ENCODE measurements around the gene GNL3.

GNL3 gene, protein sequence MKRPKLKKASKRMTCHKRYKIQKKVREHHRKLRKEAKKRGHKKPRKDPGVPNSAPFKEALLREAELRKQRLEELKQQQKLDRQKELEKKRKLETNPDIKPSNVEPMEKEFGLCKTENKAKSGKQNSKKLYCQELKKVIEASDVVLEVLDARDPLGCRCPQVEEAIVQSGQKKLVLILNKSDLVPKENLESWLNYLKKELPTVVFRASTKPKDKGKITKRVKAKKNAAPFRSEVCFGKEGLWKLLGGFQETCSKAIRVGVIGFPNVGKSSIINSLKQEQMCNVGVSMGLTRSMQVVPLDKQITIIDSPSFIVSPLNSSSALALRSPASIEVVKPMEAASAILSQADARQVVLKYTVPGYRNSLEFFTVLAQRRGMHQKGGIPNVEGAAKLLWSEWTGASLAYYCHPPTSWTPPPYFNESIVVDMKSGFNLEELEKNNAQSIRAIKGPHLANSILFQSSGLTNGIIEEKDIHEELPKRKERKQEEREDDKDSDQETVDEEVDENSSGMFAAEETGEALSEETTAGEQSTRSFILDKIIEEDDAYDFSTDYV

DNA sequence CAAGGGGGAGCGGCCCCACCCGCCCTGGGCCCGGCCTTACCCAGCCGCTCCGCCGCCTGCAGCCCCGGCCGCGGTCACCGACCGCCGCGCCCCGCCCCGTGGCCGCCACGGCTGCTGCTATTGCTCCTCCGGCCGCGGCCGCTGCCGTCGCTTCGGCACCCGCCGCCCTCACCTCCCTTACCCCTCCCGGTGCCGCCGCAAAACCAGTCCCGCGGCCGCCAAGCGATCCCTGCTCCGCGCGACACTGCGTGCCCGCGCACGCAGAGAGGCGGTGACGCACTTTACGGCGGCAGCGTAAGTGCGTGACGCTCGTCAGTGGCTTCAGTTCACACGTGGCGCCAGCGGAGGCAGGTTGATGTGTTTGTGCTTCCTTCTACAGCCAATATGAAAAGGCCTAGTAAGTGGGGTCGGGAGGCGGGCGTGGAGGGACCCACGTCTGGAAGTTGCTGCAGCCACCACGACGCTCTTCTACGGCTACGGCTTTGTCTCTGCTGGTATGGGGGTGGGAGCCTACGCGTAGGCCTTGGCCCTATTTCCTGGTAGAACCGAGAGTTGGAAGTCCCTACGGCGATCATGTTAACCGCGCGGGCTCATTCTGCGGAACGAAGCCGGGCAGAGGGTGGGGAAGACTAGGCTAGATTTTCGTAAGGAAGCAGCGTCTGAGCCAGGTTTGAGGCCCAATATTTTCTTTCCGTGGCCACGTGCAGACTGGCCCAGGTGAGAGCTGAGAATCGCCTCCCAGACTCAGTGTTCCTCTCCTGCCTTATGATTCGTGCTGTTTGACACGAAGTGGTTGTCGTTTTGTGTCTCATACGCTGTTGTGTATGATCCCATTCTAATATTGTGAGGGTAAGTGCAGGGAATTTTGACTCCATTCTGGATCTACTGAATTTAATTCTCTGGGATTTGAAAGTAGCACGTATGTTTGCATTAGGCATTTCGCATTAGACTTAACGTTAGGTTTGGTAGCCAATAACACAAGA lies at the start of gene GNL3, which contains the start of gene PBRM1:
TSS of gene GNL3 (plus strand) at position 324 of the 983 bp plus-strand sequence. CDS start at position 385, 61 bp downstream.
TSS of gene PBRM1 (minus strand) at position 205 of the 983 bp plus-strand sequence.
- no peaks in the 10 kb centered on the region for H3K27me3 ChIP-seq (ENCODE audit: control insufficient read depth in 5 of 5, insufficient read depth in 4 of 5, low read length in 5 of 5)
- H3K9me3 ChIP-seq (ENCODE audit: control insufficient read depth in 5 of 5, low read length in 5 of 5): no peaks in the 10 kb centered on the region
- peaks cover 5 to 53% (median 51%) of the 10 kb centered on the region in 5 donors for H3K4me1 ChIP-seq (ENCODE audit: control insufficient read depth in 5 of 5, insufficient read depth in 5 of 5, low read length in 5 of 5)
- peak within 1 kb of the TSS; percentile 98 for H3K27ac ChIP-seq (ENCODE audit: low read depth, low read length)
- H3K9ac ChIP-seq (ENCODE audit: low read length in 5 of 5): peak within 1 kb of the TSS; percentile 87 to 100 (median 96)
- peaks cover 30 to 39% (median 36%) of the 10 kb centered on the region in 5 donors for H3K36me3 ChIP-seq (ENCODE audit: control insufficient read depth in 5 of 5, insufficient read depth in 5 of 5, low read length in 5 of 5)
- peak within 1 kb of the TSS; percentile 84 to 97 (median 91) for H3K4me3 ChIP-seq (ENCODE audit: low read depth in 1 of 5, low read length in 5 of 5)

DNA sequence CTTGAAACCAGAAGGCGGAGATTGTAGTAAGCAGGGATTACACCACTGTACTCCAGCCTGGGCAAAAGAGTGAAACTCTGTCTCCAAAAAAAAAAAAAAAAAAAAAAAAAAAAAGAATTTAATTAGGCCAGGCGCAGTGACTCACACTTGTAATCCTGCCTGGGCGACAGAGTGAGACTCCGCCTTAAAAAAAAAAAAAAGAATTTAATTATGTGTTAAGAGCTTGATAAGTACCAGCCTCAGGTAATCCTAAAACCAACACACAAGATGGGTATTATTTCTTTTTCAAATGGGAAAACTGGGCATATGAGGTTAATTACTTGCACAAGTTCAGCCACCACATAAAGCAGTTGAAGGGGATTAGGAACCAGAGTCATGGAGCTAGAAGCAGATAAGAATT lies 49.2 kb upstream of the GNL3 start:
- Histone ChIP-seq H3K36me3 (ENCODE audit: control insufficient read depth in 5 of 5, insufficient read depth in 5 of 5, low read length in 5 of 5) (peaks cover 28 to 77% (median 63%) of the 10 kb centered on the region in 5 donors), H3K4me3 (ENCODE audit: low read depth in 1 of 5, low read length in 5 of 5) (no peak overlapping the region), H3K4me1 (ENCODE audit: control insufficient read depth in 5 of 5, insufficient read depth in 5 of 5, low read length in 5 of 5) (no peaks in the 10 kb centered on the region), H3K9ac (ENCODE audit: low read length in 5 of 5) (no peak overlapping the region), H3K9me3 (ENCODE audit: control insufficient read depth in 5 of 5, low read length in 5 of 5) (no peaks in the 10 kb centered on the region), H3K27ac (ENCODE audit: low read depth, low read length) (no peak overlapping the region), H3K27me3 (ENCODE audit: control insufficient read depth in 5 of 5, insufficient read depth in 4 of 5, low read length in 5 of 5) (no peaks in the 10 kb centered on the region)

DNA sequence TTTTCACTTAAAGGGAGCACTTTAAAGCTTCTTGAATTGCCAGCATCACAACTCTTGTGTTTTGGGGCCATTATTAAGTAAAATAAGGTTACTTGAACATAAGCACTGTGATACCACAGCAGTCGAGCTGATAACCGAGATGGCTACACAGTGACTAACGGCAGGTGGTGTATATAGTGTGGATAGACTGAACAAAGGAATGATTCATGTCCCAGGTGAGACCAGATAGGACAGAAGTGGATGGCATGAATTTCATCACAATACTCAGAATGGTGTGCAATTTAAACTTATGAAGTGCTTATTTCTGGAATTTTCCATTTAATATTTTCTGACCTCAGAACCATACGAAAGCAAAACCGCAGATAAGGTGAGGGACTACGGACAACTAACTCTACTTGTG lies 40.3 kb upstream of the GNL3 start:
- H3K4me1 ChIP-seq (ENCODE audit: control insufficient read depth in 5 of 5, insufficient read depth in 5 of 5, low read length in 5 of 5): peaks cover 0 to 8% (median 0%) of the 10 kb centered on the region in 5 donors
- no peaks in the 10 kb centered on the region for H3K9me3 ChIP-seq (ENCODE audit: control insufficient read depth in 5 of 5, low read length in 5 of 5)
- no peak overlapping the region for H3K9ac ChIP-seq (ENCODE audit: low read length in 5 of 5)
- H3K27ac ChIP-seq (ENCODE audit: low read depth, low read length): no peak overlapping the region
- H3K27me3 ChIP-seq (ENCODE audit: control insufficient read depth in 5 of 5, insufficient read depth in 4 of 5, low read length in 5 of 5): no peaks in the 10 kb centered on the region
- H3K4me3 ChIP-seq (ENCODE audit: low read depth in 1 of 5, low read length in 5 of 5): no peak overlapping the region
- H3K36me3 ChIP-seq (ENCODE audit: control insufficient read depth in 5 of 5, insufficient read depth in 5 of 5, low read length in 5 of 5): peaks cover 40 to 83% (median 66%) of the 10 kb centered on the region in 5 donors

DNA sequence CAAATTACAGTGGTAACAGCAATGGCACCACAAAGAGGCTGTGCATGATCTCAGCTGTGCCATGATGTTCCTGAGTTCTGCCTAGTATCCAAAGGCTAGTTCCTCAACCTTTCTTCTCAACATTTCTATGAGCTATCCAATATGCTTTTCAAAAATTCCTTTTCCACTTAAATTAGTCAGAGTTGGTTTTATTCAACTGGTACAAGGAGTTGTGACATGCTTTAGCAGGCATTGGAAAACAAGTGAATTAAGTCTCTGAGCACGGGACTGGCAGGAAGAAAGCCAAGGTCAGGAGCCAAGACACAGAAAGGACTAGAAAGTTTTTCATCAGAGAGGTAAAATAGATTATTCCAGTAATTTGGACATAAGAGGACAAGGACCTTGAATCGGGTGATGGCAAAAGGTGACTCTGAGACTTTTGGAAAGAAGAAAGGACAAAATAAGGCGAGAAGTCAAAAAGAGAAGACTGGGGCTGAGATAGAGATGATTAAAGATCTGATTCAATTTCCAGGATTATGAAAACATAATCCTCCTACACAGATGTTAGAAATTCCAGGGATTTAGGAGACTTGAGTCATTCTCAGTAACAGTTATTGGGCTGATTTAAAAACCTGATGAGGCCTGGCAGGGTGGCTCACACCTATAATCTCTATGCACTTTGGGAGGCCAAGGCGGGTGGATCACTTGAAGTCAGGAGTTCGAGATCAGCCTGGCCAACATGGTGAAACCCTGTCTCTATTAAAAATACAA lies 36.2 kb upstream of the GNL3 start:
- Histone ChIP-seq H3K36me3 (ENCODE audit: control insufficient read depth in 5 of 5, insufficient read depth in 5 of 5, low read length in 5 of 5) (peaks cover 50 to 81% (median 73%) of the 10 kb centered on the region in 5 donors), H3K9me3 (ENCODE audit: control insufficient read depth in 5 of 5, low read length in 5 of 5) (no peaks in the 10 kb centered on the region), H3K9ac (ENCODE audit: low read length in 5 of 5) (peak overlapping the region in 1 of 5 donors; percentile 34), H3K27me3 (ENCODE audit: control insufficient read depth in 5 of 5, insufficient read depth in 4 of 5, low read length in 5 of 5) (no peaks in the 10 kb centered on the region), H3K4me3 (ENCODE audit: low read depth in 1 of 5, low read length in 5 of 5) (no peak overlapping the region), H3K4me1 (ENCODE audit: control insufficient read depth in 5 of 5, insufficient read depth in 5 of 5, low read length in 5 of 5) (peaks cover 0 to 8% (median 0%) of the 10 kb centered on the region in 5 donors), H3K27ac (ENCODE audit: low read depth, low read length) (peak overlapping the region; percentile 24)

DNA sequence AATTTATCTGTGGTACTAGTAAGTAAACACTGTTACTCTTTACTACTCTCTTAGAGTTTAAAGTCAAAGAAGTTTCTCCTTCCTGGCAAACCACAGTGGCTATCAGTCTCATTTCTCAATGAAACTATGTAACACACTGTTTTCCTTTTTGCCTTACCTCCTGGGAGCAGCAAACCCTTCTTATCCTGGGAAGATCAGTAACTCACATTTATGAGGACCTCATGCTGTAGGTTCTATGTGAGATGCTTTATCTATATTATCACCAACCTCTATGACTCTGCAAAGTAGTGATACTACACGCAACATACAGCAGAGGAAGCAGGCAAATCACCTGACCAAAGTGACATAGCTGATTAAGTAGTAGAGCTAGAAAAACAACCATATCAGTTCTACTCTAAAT lies 35.4 kb upstream of the GNL3 start:
- H3K27me3 ChIP-seq (ENCODE audit: control insufficient read depth in 5 of 5, insufficient read depth in 4 of 5, low read length in 5 of 5): no peaks in the 10 kb centered on the region
- H3K36me3 ChIP-seq (ENCODE audit: control insufficient read depth in 5 of 5, insufficient read depth in 5 of 5, low read length in 5 of 5): peaks cover 52 to 81% (median 74%) of the 10 kb centered on the region in 5 donors
- peak overlapping the region; percentile 21 for H3K27ac ChIP-seq (ENCODE audit: low read depth, low read length)
- peaks cover 0 to 8% (median 0%) of the 10 kb centered on the region in 5 donors for H3K4me1 ChIP-seq (ENCODE audit: control insufficient read depth in 5 of 5, insufficient read depth in 5 of 5, low read length in 5 of 5)
- H3K9ac ChIP-seq (ENCODE audit: low read length in 5 of 5): peak overlapping the region in 1 of 5 donors; percentile 19
- H3K9me3 ChIP-seq (ENCODE audit: control insufficient read depth in 5 of 5, low read length in 5 of 5): no peaks in the 10 kb centered on the region
- no peak overlapping the region for H3K4me3 ChIP-seq (ENCODE audit: low read depth in 1 of 5, low read length in 5 of 5)

DNA sequence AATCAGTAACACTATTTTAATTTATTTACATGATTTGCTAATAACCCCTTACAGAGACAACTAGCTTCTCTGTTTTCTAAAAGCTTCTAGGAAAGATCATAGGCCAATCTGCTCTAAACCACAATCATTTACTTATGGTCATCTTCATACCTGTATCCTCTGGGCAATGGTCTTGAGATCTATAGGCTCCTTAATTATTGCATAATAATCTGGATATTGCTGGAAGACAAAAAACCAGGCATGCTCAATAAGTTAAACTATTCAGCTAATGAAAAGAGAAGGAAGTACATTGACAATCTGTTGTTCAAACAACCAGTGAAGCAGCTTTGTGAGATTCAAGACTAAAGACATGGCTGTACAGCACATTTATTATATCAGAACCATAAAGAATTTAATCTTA lies 34.2 kb upstream of the GNL3 start:
- Histone ChIP-seq H3K27me3 (ENCODE audit: control insufficient read depth in 5 of 5, insufficient read depth in 4 of 5, low read length in 5 of 5) (no peaks in the 10 kb centered on the region), H3K4me1 (ENCODE audit: control insufficient read depth in 5 of 5, insufficient read depth in 5 of 5, low read length in 5 of 5) (peaks cover 0 to 8% (median 0%) of the 10 kb centered on the region in 5 donors), H3K27ac (ENCODE audit: low read depth, low read length) (no peak overlapping the region), H3K4me3 (ENCODE audit: low read depth in 1 of 5, low read length in 5 of 5) (no peak overlapping the region), H3K36me3 (ENCODE audit: control insufficient read depth in 5 of 5, insufficient read depth in 5 of 5, low read length in 5 of 5) (peaks cover 55 to 85% (median 77%) of the 10 kb centered on the region in 5 donors), H3K9me3 (ENCODE audit: control insufficient read depth in 5 of 5, low read length in 5 of 5) (no peaks in the 10 kb centered on the region), H3K9ac (ENCODE audit: low read length in 5 of 5) (no peak overlapping the region)

DNA sequence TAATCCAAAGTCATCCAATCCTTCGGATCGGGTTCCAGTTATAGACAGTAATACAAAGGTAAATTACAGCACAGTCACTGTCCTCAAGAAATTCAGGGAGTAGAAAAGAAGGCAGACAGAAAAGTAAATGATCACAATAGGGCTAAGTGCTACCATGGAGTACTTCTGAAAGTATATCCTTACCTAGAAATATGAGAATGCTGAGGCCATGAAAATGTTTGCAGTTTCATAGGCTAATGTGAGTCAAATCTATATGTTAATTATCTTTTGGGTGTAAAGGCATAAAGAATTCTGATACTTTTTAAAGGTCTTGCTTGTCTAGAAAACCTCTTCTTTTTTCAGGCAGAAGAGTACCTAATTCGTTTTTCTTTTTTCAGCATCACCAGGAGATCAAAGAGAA lies 29.9 kb upstream of the GNL3 start:
- Histone ChIP-seq H3K9me3 (ENCODE audit: control insufficient read depth in 5 of 5, low read length in 5 of 5) (no peaks in the 10 kb centered on the region), H3K36me3 (ENCODE audit: control insufficient read depth in 5 of 5, insufficient read depth in 5 of 5, low read length in 5 of 5) (peaks cover 46 to 88% (median 80%) of the 10 kb centered on the region in 5 donors), H3K27ac (ENCODE audit: low read depth, low read length) (no peak overlapping the region), H3K9ac (ENCODE audit: low read length in 5 of 5) (no peak overlapping the region), H3K4me1 (ENCODE audit: control insufficient read depth in 5 of 5, insufficient read depth in 5 of 5, low read length in 5 of 5) (no peaks in the 10 kb centered on the region), H3K27me3 (ENCODE audit: control insufficient read depth in 5 of 5, insufficient read depth in 4 of 5, low read length in 5 of 5) (no peaks in the 10 kb centered on the region), H3K4me3 (ENCODE audit: low read depth in 1 of 5, low read length in 5 of 5) (no peak overlapping the region)

DNA sequence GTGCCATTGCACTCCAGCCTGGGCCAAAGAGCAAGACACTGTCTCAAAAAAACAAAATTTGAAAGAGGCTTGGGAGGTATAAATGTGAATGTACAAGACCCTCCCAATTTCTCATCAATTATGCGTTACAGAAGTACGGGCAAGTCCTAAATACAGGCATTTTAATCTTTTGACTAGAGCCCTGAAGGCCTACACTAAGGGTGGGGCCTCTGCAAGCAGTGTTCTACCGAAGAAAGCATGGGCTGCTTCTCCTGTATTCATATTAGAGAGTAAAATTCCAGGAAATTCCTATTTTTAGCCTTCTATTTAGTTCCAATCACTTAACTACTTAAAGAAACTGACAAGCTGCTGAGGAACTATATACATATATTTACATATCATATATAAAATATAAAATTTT lies 25.8 kb upstream of the GNL3 start:
- H3K4me1 ChIP-seq (ENCODE audit: control insufficient read depth in 5 of 5, insufficient read depth in 5 of 5, low read length in 5 of 5): no peaks in the 10 kb centered on the region
- H3K27ac ChIP-seq (ENCODE audit: low read depth, low read length): no peak overlapping the region
- H3K9ac ChIP-seq (ENCODE audit: low read length in 5 of 5): no peak overlapping the region
- H3K36me3 ChIP-seq (ENCODE audit: control insufficient read depth in 5 of 5, insufficient read depth in 5 of 5, low read length in 5 of 5): peaks cover 39 to 80% (median 69%) of the 10 kb centered on the region in 5 donors
- no peaks in the 10 kb centered on the region for H3K27me3 ChIP-seq (ENCODE audit: control insufficient read depth in 5 of 5, insufficient read depth in 4 of 5, low read length in 5 of 5)
- H3K4me3 ChIP-seq (ENCODE audit: low read depth in 1 of 5, low read length in 5 of 5): no peak overlapping the region
- H3K9me3 ChIP-seq (ENCODE audit: control insufficient read depth in 5 of 5, low read length in 5 of 5): no peaks in the 10 kb centered on the region

DNA sequence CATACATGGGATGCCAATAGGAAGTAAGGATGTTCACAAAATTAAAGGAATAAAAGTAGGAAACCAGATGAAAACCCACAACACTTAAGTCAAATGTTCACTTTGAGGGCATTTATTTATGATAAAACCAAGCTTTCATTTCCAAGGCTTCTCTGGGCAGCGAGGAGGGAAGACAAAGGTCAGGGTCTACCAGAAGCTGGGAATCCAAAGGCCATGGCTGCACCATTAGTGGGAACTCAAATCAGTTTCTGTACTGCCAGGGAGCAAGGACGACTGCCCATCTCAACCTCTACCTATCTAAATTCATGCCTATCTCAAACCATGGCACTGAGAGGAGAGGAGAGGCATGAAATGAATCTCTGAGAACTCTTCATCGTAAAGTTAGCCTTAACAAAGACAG lies 22.7 kb upstream of the GNL3 start:
- no peak overlapping the region for H3K9ac ChIP-seq (ENCODE audit: low read length in 5 of 5)
- H3K27me3 ChIP-seq (ENCODE audit: control insufficient read depth in 5 of 5, insufficient read depth in 4 of 5, low read length in 5 of 5): no peaks in the 10 kb centered on the region
- H3K4me3 ChIP-seq (ENCODE audit: low read depth in 1 of 5, low read length in 5 of 5): no peak overlapping the region
- H3K4me1 ChIP-seq (ENCODE audit: control insufficient read depth in 5 of 5, insufficient read depth in 5 of 5, low read length in 5 of 5): no peaks in the 10 kb centered on the region
- no peak overlapping the region for H3K27ac ChIP-seq (ENCODE audit: low read depth, low read length)
- peaks cover 27 to 76% (median 60%) of the 10 kb centered on the region in 5 donors for H3K36me3 ChIP-seq (ENCODE audit: control insufficient read depth in 5 of 5, insufficient read depth in 5 of 5, low read length in 5 of 5)
- no peaks in the 10 kb centered on the region for H3K9me3 ChIP-seq (ENCODE audit: control insufficient read depth in 5 of 5, low read length in 5 of 5)
